Body of pancreas (tissue), 4 donors: ENCODE data around the gene SLC25A46. TPM values are rescaled to one million over a fixed set of nuclear protein-coding genes. Genes with fewer than 3 reads are reported as not detected.

Source experiments
- ATAC-seq: fragments of 150-250 bp; one replicate; pipeline ENCODE4 v1.9.1; 2016
- DNase-seq, 4 donors: peaks; one replicate each; pipeline ENCODE4 v3.0.0-alpha.2; 2019
- H3K27ac ChIP-seq, 4 donors: fragments of 200-600 bp; sonication (generic); 1 replicate in 3 of 4; 2 replicates in 1 of 4; pipeline versions ENCODE4 v1.5.1 to v1.6.1; 2016 to 2019; ENCODE audit warnings: mild to moderate bottlenecking in 1 of 4, mixed read lengths in 1 of 4, moderate library complexity in 1 of 4
- H3K27me3 ChIP-seq, 2 donors: fragments of 200-600 bp; sonication (generic); one replicate each; pipeline ENCODE4 v1.6.0; 2016; ENCODE audit warnings: mild to moderate bottlenecking in 1 of 2
- H3K36me3 ChIP-seq, 2 donors: fragments of 200-600 bp; sonication (generic); replicated peaks in 1 of 2; 2 replicates each; pipeline ENCODE4 v1.5.1; 2016; ENCODE audit warnings: low read depth in 2 of 2; ENCODE audit not compliant: insufficient read depth in 1 of 2
- H3K4me1 ChIP-seq: fragments of 200-600 bp; sonication (generic); one replicate; pipeline ENCODE4 v1.6.0; 2016
- H3K4me3 ChIP-seq, 2 donors: fragments of 200-600 bp; sonication (generic); 1 replicate in 1 of 2; 2 replicates in 1 of 2; pipeline ENCODE4 v1.5.1; 2016 to 2019
- H3K9me3 ChIP-seq, 3 donors: fragments of 200-600 bp; sonication (generic); 1 replicate in 2 of 3; 2 replicates in 1 of 3; pipeline ENCODE4 v1.5.1; 2016
- POLR2A ChIP-seq, 3 donors: fragments of 450-650 bp; IDR thresholded peaks; one replicate each; pipeline ENCODE4 v1.6.1; 2016; ENCODE audit warnings: antibody characterized with exemption in 3 of 3, mild to moderate bottlenecking in 2 of 3
- WGBS, 2 donors: methylation state at CpG; one replicate each; pipeline ENCODE4 v1.1.5; 2017; 5-methylcytosine and 5-hydroxymethylcytosine counted together
- intact Hi-C: fragments of 100-400 bp; cut with DNase I; formaldehyde crosslinking; loops from one replicate; pipeline ENCODE4 v1.15.1; 2023
- total RNA-seq, 2 donors: library from RNA; depleted of rRNA; stranded (reverse); fragments of >200 nt; gene quantifications; one replicate each; pipeline ENCODE4 v1.1.0, GENCODE V29; 2016
- TF ChIP-seq, protein P1 (sequence below), 7 experiments: fragments of 450-650 bp in 4 of 7; fragments of 200-600 bp in 3 of 7; sonication (generic) in 3 of 7; IDR thresholded peaks; one replicate each; pipeline ENCODE4 v1.5.1; 2016 to 2019; ENCODE audit warnings: antibody characterized with exemption in 7 of 7

Gene SLC25A46
- total RNA-seq, 2 donors from 2014 or later: 30.7 to 36.3 TPM

DNA sequence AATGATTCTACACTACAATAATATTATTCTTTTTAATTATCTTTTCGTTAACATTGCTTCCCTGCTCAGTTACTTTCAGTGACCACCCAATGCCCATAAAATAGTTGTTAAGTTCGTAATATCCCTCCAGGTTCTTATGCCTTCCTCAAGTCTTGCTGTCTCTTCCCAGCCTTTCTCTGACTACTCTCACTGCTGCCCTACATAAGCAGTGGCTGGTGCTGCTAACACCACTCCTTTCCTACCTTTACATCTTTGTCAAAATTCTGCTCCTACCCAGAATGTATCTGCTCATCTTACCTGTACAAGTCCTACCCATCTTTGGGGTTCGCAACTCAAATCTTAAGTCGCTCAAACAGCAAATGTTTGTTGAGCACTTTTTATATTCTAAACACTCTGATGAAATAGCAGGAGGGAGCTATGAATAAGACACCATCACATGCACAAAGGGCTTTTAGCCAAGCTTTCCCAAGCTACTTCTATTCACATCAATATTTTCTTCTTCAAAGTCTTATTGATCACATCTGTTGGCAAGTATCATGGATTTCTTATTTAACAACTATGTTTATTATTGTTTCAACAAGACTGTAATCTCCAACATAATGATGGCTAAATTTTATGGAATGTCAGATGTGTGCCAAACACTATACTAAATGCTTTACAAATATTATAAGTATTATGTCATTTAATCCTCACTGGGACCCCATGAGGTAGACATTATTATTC is 29.5 kb downstream of the SLC25A46 start:
- peaks cover 4% of the 10 kb centered on the region for H3K4me1 ChIP-seq
- H3K9me3 ChIP-seq: no peaks in the 10 kb centered on the region
- no peak overlapping the region for H3K4me3 ChIP-seq
- H3K36me3 ChIP-seq: no peaks in the 10 kb centered on the region
- intact Hi-C loops: no loop called here
- ATAC-seq (no peak), DNase-seq (no peak)
- TF ChIP-seq, protein P1, sequence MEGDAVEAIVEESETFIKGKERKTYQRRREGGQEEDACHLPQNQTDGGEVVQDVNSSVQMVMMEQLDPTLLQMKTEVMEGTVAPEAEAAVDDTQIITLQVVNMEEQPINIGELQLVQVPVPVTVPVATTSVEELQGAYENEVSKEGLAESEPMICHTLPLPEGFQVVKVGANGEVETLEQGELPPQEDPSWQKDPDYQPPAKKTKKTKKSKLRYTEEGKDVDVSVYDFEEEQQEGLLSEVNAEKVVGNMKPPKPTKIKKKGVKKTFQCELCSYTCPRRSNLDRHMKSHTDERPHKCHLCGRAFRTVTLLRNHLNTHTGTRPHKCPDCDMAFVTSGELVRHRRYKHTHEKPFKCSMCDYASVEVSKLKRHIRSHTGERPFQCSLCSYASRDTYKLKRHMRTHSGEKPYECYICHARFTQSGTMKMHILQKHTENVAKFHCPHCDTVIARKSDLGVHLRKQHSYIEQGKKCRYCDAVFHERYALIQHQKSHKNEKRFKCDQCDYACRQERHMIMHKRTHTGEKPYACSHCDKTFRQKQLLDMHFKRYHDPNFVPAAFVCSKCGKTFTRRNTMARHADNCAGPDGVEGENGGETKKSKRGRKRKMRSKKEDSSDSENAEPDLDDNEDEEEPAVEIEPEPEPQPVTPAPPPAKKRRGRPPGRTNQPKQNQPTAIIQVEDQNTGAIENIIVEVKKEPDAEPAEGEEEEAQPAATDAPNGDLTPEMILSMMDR (IDR thresholded peaks at IDR 0.05): no peak
- TF ChIP-seq POLR2A (IDR thresholded peaks at IDR 0.05): no peak
- H3K27me3 ChIP-seq: no peaks in the 10 kb centered on the region
- 50 to 61% methylated on average over 4 of the region's 4 CpGs for WGBS, 2 donors
- H3K27ac ChIP-seq: no peak overlapping the region

DNA sequence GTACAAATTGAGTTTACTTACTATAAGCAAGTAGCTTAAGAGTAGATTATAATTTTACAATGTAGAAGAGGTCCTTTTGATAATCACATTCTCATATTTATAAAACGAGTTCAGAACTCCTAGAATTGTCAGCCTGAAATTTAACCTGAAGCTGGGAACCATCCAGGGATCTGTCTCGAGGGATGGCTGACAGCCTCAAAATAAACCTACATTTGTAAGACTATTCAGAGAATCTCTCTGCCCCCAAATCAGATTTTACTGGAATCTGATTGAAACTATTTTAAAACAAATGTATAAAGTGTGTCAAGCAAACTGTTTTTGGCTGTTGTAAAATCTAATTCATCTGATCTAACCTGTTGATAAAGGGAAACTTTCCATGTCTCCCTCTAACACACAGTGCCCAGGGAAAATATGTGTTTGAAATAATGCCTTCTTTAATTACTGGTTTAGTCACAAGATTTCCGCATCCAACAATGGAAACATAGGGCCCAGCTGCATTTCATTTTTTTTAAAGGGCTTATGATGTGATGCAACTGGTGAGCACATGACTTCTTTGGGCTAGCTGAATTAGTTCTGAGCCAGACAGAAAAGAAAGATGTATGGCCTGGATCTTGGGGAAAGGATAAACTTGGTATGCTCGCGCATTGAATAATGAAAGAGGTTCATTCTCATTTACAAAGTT is 30.3 kb downstream of the SLC25A46 start:
- no peaks in the 10 kb centered on the region for H3K36me3 ChIP-seq
- ATAC-seq: no peak
- intact Hi-C loops: no loop called here
- 51 to 56% methylated on average over 5 of the region's 5 CpGs for WGBS, 2 donors
- no peak overlapping the region for H3K27ac ChIP-seq
- H3K27me3 ChIP-seq: no peaks in the 10 kb centered on the region
- peaks cover 4% of the 10 kb centered on the region for H3K4me1 ChIP-seq
- no peak overlapping the region for H3K4me3 ChIP-seq
- TF ChIP-seq, protein P1 (IDR thresholded peaks at IDR 0.05): no peak
- no peak for TF ChIP-seq POLR2A (IDR thresholded peaks at IDR 0.05)
- DNase-seq: no peak
- no peaks in the 10 kb centered on the region for H3K9me3 ChIP-seq

DNA sequence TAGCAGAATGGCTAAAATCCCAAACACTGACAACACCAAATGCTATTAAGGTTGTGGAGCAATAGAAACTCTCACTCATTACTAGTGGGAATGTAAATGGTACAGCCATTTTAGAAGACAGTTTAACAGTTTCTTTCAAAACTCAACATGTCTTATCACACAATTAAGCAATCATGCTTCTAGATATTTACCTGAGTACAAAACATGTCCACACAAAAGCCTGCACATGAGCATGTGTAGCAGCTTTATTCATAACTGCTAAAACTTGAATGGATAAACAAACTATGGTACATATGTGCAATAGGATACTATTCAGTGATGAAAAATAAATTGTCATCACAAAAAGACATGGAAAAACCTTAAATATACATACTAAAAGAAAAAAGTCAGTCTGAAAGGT is 31.5 kb downstream of the SLC25A46 start:
- H3K9me3 ChIP-seq: no peaks in the 10 kb centered on the region
- no peaks in the 10 kb centered on the region for H3K36me3 ChIP-seq
- DNase-seq: no peak
- no peak overlapping the region for H3K4me3 ChIP-seq
- intact Hi-C loops: no loop called here
- H3K27me3 ChIP-seq: no peaks in the 10 kb centered on the region
- ATAC-seq: no peak
- TF ChIP-seq, protein P1 (IDR thresholded peaks at IDR 0.05): no peak
- no peak for TF ChIP-seq POLR2A (IDR thresholded peaks at IDR 0.05)
- peaks cover 4% of the 10 kb centered on the region for H3K4me1 ChIP-seq
- no peak overlapping the region for H3K27ac ChIP-seq

DNA sequence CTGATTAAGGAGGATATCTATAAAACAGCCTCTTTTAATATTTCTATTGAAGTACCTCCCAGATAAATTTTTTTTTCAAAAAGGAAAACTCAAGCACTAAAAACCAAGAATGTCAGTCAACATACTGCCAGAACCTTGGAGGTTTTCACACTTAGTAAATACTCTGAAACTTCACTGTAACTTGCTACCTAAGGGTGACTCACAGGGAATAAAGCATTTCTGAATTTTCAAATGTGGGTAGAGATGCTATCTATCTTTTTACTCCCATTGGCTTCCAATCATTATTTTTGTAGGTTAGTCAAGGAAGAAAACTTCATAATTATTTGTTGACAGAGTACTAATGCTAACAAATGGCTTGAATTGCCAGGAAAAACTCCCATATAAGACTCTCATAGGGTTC is 46.1 kb downstream of the SLC25A46 start:
- H3K9me3 ChIP-seq: no peaks in the 10 kb centered on the region
- intact Hi-C loops: no loop called here
- ATAC-seq: no peak

More for the DNA sequence above, 46.1 kb downstream of the SLC25A46 start:
- no peak overlapping the region for H3K27ac ChIP-seq
- H3K27me3 ChIP-seq: no peaks in the 10 kb centered on the region
- TF ChIP-seq POLR2A (IDR thresholded peaks at IDR 0.05): no peak
- TF ChIP-seq, protein P1 (IDR thresholded peaks at IDR 0.05): no peak
- no peak for DNase-seq
- no peaks in the 10 kb centered on the region for H3K36me3 ChIP-seq
- no peak overlapping the region for H3K4me3 ChIP-seq
- no peaks in the 10 kb centered on the region for H3K4me1 ChIP-seq
